Keratinocyte (primary cell): ENCODE data around the gene CD4. TPM values are rescaled to one million over a fixed set of nuclear protein-coding genes. Genes with fewer than 3 reads are reported as not detected.

Experiments
- DNase-seq: peaks from one replicate; pipeline ENCODE4 v3.0.0-alpha.2; 2011; ENCODE audit warnings: low read depth, missing footprints, low spot score
- FAIRE-seq: peaks from 2 replicates; lab custom pipeline; 2011; peaks lifted over from hg19 to GRCh38; lab: Jason Lieb, UNC
- H2AFZ ChIP-seq: 2 replicates; pipeline ENCODE4 v1.6.0; 2012; ENCODE audit warnings: low read length, control low read depth, inconsistent platforms; ENCODE audit not compliant: control insufficient read depth
- H3K27ac ChIP-seq: 2 replicates; pipeline ENCODE4 v1.5.1; 2011; ENCODE audit warnings: low read length; ENCODE audit not compliant: control insufficient read depth, insufficient read depth
- H3K27me3 ChIP-seq: 3 replicates; pipeline ENCODE4 v1.6.0; 2011; ENCODE audit warnings: low read length; ENCODE audit not compliant: control insufficient read depth, insufficient read depth; ENCODE audit errors: extremely low read depth
- H3K36me3 ChIP-seq, 2 experiments: 2 replicates in 1 of 2; 3 replicates in 1 of 2; pipeline ENCODE4 v1.5.1; 2011; ENCODE audit warnings: low read length in 2 of 2, mild to moderate bottlenecking in 1 of 2; ENCODE audit not compliant: control insufficient read depth in 2 of 2, insufficient read depth in 2 of 2; ENCODE audit errors: extremely low read depth in 1 of 2
- H3K4me1 ChIP-seq: 3 replicates; pipeline ENCODE4 v1.5.1; 2011; ENCODE audit warnings: low read length; ENCODE audit not compliant: control insufficient read depth, insufficient read depth; ENCODE audit errors: extremely low read depth
- H3K4me2 ChIP-seq: 3 replicates; pipeline ENCODE4 v1.6.0; 2011; ENCODE audit warnings: low read depth, low read length; ENCODE audit not compliant: control insufficient read depth, insufficient read depth; ENCODE audit errors: extremely low read depth
- H3K4me3 ChIP-seq, 3 experiments: fragments of 200-600 bp in 1 of 3; sonication (generic) in 1 of 3; 2 replicates in 2 of 3; 3 replicates in 1 of 3; pipeline ENCODE4 v1.5.1; 2011 to 2016; ENCODE audit warnings: low read length in 3 of 3, mild to moderate bottlenecking in 3 of 3, control low read depth in 2 of 3, inconsistent platforms in 1 of 3, low read depth in 1 of 3, mixed read lengths in 1 of 3, mixed run types in 1 of 3, moderate library complexity in 1 of 3; ENCODE audit not compliant: control insufficient read depth in 2 of 3, insufficient read depth in 2 of 3; ENCODE audit errors: extremely low read depth in 1 of 3
- H3K79me2 ChIP-seq: 2 replicates; pipeline ENCODE4 v1.6.0; 2012; ENCODE audit warnings: low read length; ENCODE audit not compliant: control insufficient read depth, insufficient read depth
- H3K9ac ChIP-seq: 3 replicates; pipeline ENCODE4 v1.6.0; 2011; ENCODE audit warnings: low read length; ENCODE audit not compliant: control insufficient read depth, insufficient read depth; ENCODE audit errors: extremely low read depth
- H3K9me1 ChIP-seq: 3 replicates; pipeline ENCODE4 v1.6.0; 2011; ENCODE audit warnings: low read length; ENCODE audit not compliant: control insufficient read depth, insufficient read depth; ENCODE audit errors: extremely low read depth
- H3K9me3 ChIP-seq: 2 replicates; pipeline ENCODE4 v1.5.1; 2012; ENCODE audit warnings: low read depth, low read length; ENCODE audit not compliant: control insufficient read depth
- H4K20me1 ChIP-seq: 3 replicates; pipeline ENCODE4 v1.6.0; 2011; ENCODE audit warnings: low read length; ENCODE audit not compliant: control insufficient read depth, insufficient read depth; ENCODE audit errors: extremely low read depth
- EZH2 ChIP-seq: IDR thresholded peaks from one replicate; pipeline ENCODE4 v1.6.1; 2012; ENCODE audit warnings: inconsistent platforms, mild to moderate bottlenecking, low read length, moderate library complexity
- dilution Hi-C: fragments of 300-500 bp; cut with MboI; formaldehyde crosslinking; loops from one replicate; pipeline ENCODE4 v1.7.0; 2020; ENCODE audit warnings: low sequenced_read_pairs; ENCODE audit not compliant: extremely low pct_ligation_motif_present
- polyA plus RNA-seq, 5 experiments: library from polyadenylated mRNA; depleted of rRNA in 3 of 5; stranded (reverse) in 3 of 5; stranded (forward) in 1 of 5; unstranded in 1 of 5; fragments of >200 nt; gene quantifications; 1 replicate in 1 of 5; 2 replicates in 3 of 5; 3 replicates in 1 of 5; pipeline versions ENCODE4 v1.2.1 to v1.2.3, GENCODE V29; 2011 to 2012; ENCODE audit warnings: missing spikeins in 2 of 5, low read depth in 1 of 5, low replicate concordance in 1 of 5
- TF ChIP-seq, protein P1 (sequence below), 3 experiments: IDR thresholded peaks in 1 of 3; conservative IDR thresholded peaks in 1 of 3; optimal IDR thresholded peaks in 1 of 3; 2 replicates in 2 of 3; 3 replicates in 1 of 3; pipeline versions ENCODE3 to v1.5.1; 2011; ENCODE audit warnings: low read length in 3 of 3, mild to moderate bottlenecking in 3 of 3, moderate library complexity in 2 of 3, control low read depth in 1 of 3, inconsistent platforms in 1 of 3; ENCODE audit not compliant: insufficient read depth in 2 of 3; ENCODE audit errors: extremely low read depth in 1 of 3

The CD4 gene
- polyA plus RNA-seq, 1 donor (not counting 4 experiments of a cell fraction or from before 2014, with no cell fraction given), result 0.01 TPM

GRCh38 chr12:6809056-6809455 lies 19.7 kb downstream of the CD4 start:
- no peak overlapping the region for H3K9ac ChIP-seq
- no peak overlapping the region for H3K4me2 ChIP-seq
- no peak overlapping the region for H2AFZ ChIP-seq
- H3K9me1 ChIP-seq, result no peaks in the 10 kb centered on the region
- no peaks in the 10 kb centered on the region for H3K4me1 ChIP-seq
- H3K36me3 ChIP-seq, result no peaks in the 10 kb centered on the region
- no peaks in the 10 kb centered on the region for H3K9me3 ChIP-seq
- no peaks in the 10 kb centered on the region for H4K20me1 ChIP-seq
- H3K27ac ChIP-seq, result no peak overlapping the region
- dilution Hi-C loops, result no loop called here
- DNase-seq, result no peak
- no peak for TF ChIP-seq EZH2
- TF ChIP-seq, protein P1, sequence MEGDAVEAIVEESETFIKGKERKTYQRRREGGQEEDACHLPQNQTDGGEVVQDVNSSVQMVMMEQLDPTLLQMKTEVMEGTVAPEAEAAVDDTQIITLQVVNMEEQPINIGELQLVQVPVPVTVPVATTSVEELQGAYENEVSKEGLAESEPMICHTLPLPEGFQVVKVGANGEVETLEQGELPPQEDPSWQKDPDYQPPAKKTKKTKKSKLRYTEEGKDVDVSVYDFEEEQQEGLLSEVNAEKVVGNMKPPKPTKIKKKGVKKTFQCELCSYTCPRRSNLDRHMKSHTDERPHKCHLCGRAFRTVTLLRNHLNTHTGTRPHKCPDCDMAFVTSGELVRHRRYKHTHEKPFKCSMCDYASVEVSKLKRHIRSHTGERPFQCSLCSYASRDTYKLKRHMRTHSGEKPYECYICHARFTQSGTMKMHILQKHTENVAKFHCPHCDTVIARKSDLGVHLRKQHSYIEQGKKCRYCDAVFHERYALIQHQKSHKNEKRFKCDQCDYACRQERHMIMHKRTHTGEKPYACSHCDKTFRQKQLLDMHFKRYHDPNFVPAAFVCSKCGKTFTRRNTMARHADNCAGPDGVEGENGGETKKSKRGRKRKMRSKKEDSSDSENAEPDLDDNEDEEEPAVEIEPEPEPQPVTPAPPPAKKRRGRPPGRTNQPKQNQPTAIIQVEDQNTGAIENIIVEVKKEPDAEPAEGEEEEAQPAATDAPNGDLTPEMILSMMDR (optimal IDR thresholded peaks at IDR 0.05 in 1 of 3, IDR thresholded peaks at IDR 0.05 in 1 of 3, conservative IDR thresholded peaks at IDR 0.05 in 1 of 3; ENCODE audit: extremely low read depth in 1 of 3, insufficient read depth in 2 of 3, low read length in 3 of 3), result no peak
- no peaks in the 10 kb centered on the region for H3K79me2 ChIP-seq
- no peak for FAIRE-seq
- H3K27me3 ChIP-seq, result peaks cover 10% of the 10 kb centered on the region
- no peak overlapping the region for H3K4me3 ChIP-seq

DNA sequence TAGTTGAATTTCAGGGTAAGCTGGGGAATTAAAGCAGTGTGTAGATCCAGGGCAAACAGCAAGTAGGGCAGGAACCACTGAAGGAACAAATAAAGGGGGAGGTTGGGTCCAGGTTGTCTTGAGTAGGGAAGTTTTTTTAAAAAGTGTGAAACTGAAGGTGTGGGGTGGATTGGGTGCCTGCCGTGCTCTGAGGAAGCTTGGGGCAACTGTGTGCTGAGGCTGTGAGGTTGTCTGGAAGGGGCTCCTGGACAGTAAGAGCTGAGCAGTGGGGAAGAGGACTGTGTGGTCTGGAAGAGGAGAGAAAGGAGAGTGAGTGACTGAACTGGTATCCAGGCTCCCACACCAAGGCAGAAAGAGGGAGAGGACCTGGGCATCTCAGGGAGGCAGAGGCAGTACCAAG lies 21.4 kb downstream of the CD4 start:
- H3K4me3 ChIP-seq, result no peak overlapping the region
- H3K27me3 ChIP-seq, result peaks cover 21% of the 10 kb centered on the region
- no peak overlapping the region for H3K27ac ChIP-seq
- H3K36me3 ChIP-seq, result no peaks in the 10 kb centered on the region
- dilution Hi-C loops, result no loop called here
- H2AFZ ChIP-seq, result no peak overlapping the region
- FAIRE-seq (no peak), DNase-seq (no peak)
- no peaks in the 10 kb centered on the region for H3K79me2 ChIP-seq
- H4K20me1 ChIP-seq, result no peaks in the 10 kb centered on the region
- no peaks in the 10 kb centered on the region for H3K9me3 ChIP-seq
- no peak for TF ChIP-seq EZH2
- TF ChIP-seq, protein P1 (optimal IDR thresholded peaks at IDR 0.05 in 1 of 3, IDR thresholded peaks at IDR 0.05 in 1 of 3, conservative IDR thresholded peaks at IDR 0.05 in 1 of 3; ENCODE audit: extremely low read depth in 1 of 3, insufficient read depth in 2 of 3, low read length in 3 of 3), result no peak
- no peak overlapping the region for H3K9ac ChIP-seq
- no peaks in the 10 kb centered on the region for H3K9me1 ChIP-seq
- H3K4me1 ChIP-seq, result no peaks in the 10 kb centered on the region
- no peak overlapping the region for H3K4me2 ChIP-seq
